HG02798 (cell line): ENCODE measurements around the gene WWOX.

Experiments used
- ATAC-seq: cut with Tn5 transposase; IDR thresholded peaks from one replicate; pipeline ENCODE4 v1.9.1; 2021; ENCODE audit warnings: mild to moderate bottlenecking; ENCODE audit not compliant: unreplicated experiment, poor library complexity

Gene WWOX

GRCh38 chr16:78323315-78323714 is 223.9 kb downstream of the WWOX start:
- ATAC-seq: no peak

- no peak for ATAC-seq
Measured at GRCh38 chr16:78324649-78325285, 225.3 kb downstream of the WWOX start.

GRCh38 chr16:78325468-78326352 is 226.3 kb downstream of the WWOX start:
- ATAC-seq: no peak

GRCh38 chr16:78326731-78327130 is 227.3 kb downstream of the WWOX start:
- no peak for ATAC-seq

- ATAC-seq: no peak
Measured at GRCh38 chr16:78331731-78332130, 232.3 kb downstream of the WWOX start.

- no peak for ATAC-seq
Measured at GRCh38 chr16:78333808-78334207, 234.4 kb downstream of the WWOX start.

- ATAC-seq: no peak
Measured at GRCh38 chr16:78340590-78340989, 241.1 kb downstream of the WWOX start.

- ATAC-seq: no peak
Measured at GRCh38 chr16:78348068-78348467, 248.6 kb downstream of the WWOX start.

GRCh38 chr16:78348886-78349285 is 249.4 kb downstream of the WWOX start:
- no peak for ATAC-seq

- no peak for ATAC-seq
Measured at GRCh38 chr16:78352184-78352583, 252.7 kb downstream of the WWOX start.

GRCh38 chr16:78353640-78354275 is 254.3 kb downstream of the WWOX start:
- no peak for ATAC-seq

- ATAC-seq: no peak
Measured at GRCh38 chr16:78362524-78363135, 263.2 kb downstream of the WWOX start.

GRCh38 chr16:78363843-78364555 is 264.5 kb downstream of the WWOX start:
- ATAC-seq: no peak

GRCh38 chr16:78364556-78364880 is 265.1 kb downstream of the WWOX start:
- no peak for ATAC-seq

GRCh38 chr16:78365366-78365765 is 265.9 kb downstream of the WWOX start:
- no peak for ATAC-seq

- no peak for ATAC-seq
Measured at GRCh38 chr16:78368121-78369102, 269.0 kb downstream of the WWOX start.

GRCh38 chr16:78372277-78372676 is 272.8 kb downstream of the WWOX start:
- no peak for ATAC-seq

GRCh38 chr16:78375055-78375679 is 275.7 kb downstream of the WWOX start:
- ATAC-seq: no peak

- ATAC-seq: no peak
Measured at GRCh38 chr16:78376452-78376851, 277.0 kb downstream of the WWOX start.
